Memory B cell (primary cell): Measurements from ENCODE around the gene MSMB.
A peak's percentile ranks its signal among the peaks of the same experiment; 100 is the strongest.
"Not testable (repeated sequence)": the region's sequence is repeated elsewhere in the genome, so short reads cannot be mapped to it uniquely, and the experiment has no call there.

ENCODE experiments used
- ATAC-seq: fragments of 150-1000 bp; cut with Tn5 transposase; 2 replicates; pipeline ENCODE4 v1.10.0; 2021; ENCODE audit warnings: low read depth, mild to moderate bottlenecking, moderate library complexity
- DNase-seq, 2 donors: peaks; one replicate each; pipeline ENCODE4 v3.0.0; 2022; ENCODE audit warnings: low spot score in 2 of 2
- H3K27ac Mint-ChIP-seq: one replicate; pipeline ENCODE4 v1.8.0; 2022; ENCODE audit warnings: mild to moderate bottlenecking, moderate library complexity, mixed read lengths
- H3K27me3 Mint-ChIP-seq: one replicate; pipeline ENCODE4 v1.8.0; 2022; ENCODE audit warnings: mixed read lengths
- H3K36me3 Mint-ChIP-seq: one replicate; pipeline ENCODE4 v1.8.0; 2022; ENCODE audit warnings: mild to moderate bottlenecking, mixed read lengths
- H3K4me1 Mint-ChIP-seq: one replicate; pipeline ENCODE4 v1.8.0; 2022; ENCODE audit warnings: mixed read lengths
- H3K4me3 Mint-ChIP-seq: one replicate; pipeline ENCODE4 v1.8.0; 2022; ENCODE audit warnings: mild to moderate bottlenecking, moderate library complexity, mixed read lengths
- H3K9me3 Mint-ChIP-seq: one replicate; pipeline ENCODE4 v1.8.0; 2022; ENCODE audit warnings: mixed read lengths

MSMB gene, protein sequence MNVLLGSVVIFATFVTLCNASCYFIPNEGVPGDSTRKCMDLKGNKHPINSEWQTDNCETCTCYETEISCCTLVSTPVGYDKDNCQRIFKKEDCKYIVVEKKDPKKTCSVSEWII

DNA sequence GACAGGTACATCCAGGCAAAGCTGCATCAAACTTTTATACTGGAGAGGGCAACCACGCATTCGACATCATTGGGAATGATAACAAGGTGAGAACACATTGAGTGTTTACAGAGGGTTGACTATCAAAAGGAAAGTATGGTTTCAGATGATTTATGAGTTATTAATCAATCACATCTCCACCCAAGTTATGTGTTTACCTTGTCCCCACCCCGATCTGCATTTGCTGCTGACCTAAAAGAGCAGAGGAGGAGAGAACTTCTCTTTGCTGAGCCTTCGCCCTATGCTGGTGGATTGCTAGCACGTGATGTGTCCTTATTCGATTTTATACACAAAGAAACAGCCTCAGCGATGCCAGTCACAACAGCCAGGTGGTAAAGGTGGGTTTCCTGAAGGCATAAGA, at the start of gene MSMB:
MSMB (minus strand) TSS at position 9 of the 400 bp plus-strand sequence. CDS start 32 bp downstream, outside the sequence.
- Mint-ChIP-seq H3K4me3 (no peak within 1 kb of the TSS), H3K36me3 (no peaks in the 10 kb centered on the region), H3K27ac (no peak within 1 kb of the TSS), H3K9me3 (no peaks in the 10 kb centered on the region), H3K27me3 (peaks cover 11% of the 10 kb centered on the region), H3K4me1 (no peaks in the 10 kb centered on the region)
- DNase-seq (no peak), ATAC-seq (no peak)

DNA sequence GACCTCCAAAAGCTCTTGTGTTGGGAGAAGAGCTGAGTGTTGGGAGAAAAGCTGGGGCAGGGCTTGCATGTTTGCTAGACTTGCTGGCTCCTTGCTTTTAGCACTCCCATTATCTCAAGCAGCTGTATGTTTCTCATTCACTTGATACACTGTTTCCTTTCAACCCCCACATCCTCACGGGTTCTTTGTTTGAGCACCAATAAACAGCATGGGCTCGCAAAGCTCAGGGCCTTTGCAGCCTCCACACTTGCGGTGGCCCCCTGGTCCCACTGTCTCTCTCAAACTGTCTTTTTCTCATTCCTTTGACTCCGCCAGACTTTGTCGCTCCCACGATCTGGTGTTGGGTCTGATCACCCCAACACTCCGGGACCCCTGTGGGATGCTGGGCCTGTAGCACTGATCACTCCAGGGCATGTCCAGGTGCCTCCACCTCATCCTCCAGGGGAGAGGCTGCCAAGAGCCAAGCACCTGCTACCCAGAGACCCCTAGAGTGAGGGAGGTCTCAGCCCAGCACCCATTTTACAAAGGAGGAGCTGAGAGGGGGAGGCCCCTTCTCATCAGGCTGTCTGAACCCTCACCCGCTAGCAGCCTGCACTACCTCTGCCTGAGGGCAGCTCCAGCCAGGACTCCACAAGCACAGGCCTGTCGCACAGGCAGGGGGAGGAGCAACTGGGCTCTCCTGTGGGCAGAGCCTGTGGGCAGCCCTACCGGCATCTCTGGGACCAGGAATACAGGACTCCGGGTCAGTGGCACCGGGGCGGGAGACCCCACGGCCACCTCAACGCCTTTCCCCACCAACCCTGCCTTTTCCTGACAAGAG, 49.1 kb upstream of the MSMB start:
- H3K9me3 Mint-ChIP-seq = no peaks in the 10 kb centered on the region
- H3K36me3 Mint-ChIP-seq = no peaks in the 10 kb centered on the region
- DNase-seq (no peak), ATAC-seq (no peak)
- no peak overlapping the region for H3K4me3 Mint-ChIP-seq
- H3K27me3 Mint-ChIP-seq = no peaks in the 10 kb centered on the region
- H3K4me1 Mint-ChIP-seq = peaks cover 10% of the 10 kb centered on the region
- H3K27ac Mint-ChIP-seq = no peak overlapping the region

DNA sequence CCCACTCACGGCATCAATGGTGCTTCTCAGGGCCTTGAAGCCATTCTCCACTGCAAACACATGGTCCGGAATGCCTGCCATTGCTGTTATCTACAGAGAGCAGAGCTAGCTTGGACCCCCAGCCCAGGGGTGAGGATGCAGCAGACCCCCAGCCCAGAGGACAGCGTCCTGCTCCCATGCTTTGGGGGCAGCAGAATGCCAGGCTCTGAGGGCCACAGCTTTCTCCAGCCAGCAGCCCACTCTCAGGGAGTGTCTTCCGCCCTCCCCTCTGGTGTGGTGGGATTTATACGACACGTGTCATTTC, 48.1 kb upstream of the MSMB start:
- DNase-seq (no peak), ATAC-seq (no peak)
- H3K27ac Mint-ChIP-seq = no peak overlapping the region
- H3K36me3 Mint-ChIP-seq = no peaks in the 10 kb centered on the region
- no peaks in the 10 kb centered on the region for H3K9me3 Mint-ChIP-seq
- peaks cover 10% of the 10 kb centered on the region for H3K4me1 Mint-ChIP-seq
- no peaks in the 10 kb centered on the region for H3K27me3 Mint-ChIP-seq
- no peak overlapping the region for H3K4me3 Mint-ChIP-seq

DNA sequence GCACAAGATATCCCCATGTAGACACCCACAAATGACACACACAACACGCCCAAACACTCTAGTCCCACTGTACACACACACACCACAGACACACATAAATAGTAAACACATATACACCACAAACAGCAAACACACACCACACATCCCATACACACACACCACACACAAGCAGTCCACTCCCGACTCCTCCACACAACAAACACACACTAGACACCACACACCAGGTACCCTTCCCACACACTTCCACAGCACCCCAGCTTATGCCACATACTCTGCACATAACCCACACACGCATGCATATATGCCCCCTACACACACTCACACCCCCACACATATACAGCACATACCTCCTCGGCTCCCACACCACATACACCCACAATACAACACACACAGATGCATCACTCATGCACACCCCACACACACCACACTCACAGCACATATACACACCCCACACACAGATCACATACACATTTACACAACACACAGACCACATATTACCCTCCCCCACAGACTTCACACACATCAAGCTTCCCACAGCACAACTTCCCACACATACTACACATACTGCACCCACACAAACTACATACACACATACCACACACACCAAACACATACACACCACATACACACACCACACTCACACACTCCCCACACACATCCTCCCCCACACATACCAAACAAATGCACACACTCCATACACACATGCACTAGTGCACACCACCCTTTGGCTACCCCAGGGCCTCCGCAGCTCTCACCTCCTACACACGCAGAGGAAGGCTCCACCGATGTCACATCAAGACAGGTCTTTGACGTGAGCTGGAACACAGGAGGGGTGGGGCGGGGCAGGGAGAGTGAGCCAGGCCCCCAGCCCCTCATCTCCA, 47.5 kb upstream of the MSMB start:
- not testable (repeated sequence) for H3K4me3 Mint-ChIP-seq, H3K36me3 Mint-ChIP-seq, H3K4me1 Mint-ChIP-seq, H3K27ac Mint-ChIP-seq, DNase-seq, H3K9me3 Mint-ChIP-seq, H3K27me3 Mint-ChIP-seq, ATAC-seq

DNA sequence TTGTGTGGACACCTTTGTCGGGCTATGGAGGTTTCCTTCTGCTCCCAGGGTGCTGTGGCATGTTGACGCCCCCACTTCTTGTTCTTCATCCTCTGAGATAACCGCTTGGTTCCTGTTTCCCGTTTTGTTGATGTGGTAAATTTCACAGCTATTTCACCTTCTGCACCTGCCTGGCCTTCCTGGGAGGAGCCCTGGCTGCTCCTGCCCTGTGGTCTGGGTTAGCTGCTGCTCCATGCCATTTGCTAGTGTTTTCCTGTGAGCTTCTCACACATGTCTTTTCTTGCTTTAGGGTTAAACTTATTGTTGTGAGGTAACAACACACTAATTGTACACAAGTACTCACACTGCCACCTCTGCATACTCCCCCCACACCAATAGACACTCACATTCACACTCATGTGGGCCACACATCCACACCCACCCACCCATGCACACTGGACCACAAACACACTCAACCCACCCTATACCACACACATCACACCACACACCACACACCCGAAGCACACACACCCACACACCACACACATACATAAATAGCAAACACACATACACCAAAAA, 46.5 kb upstream of the MSMB start:
- no peaks in the 10 kb centered on the region for H3K36me3 Mint-ChIP-seq
- peaks cover 10% of the 10 kb centered on the region for H3K4me1 Mint-ChIP-seq
- no peak overlapping the region for H3K4me3 Mint-ChIP-seq
- no peaks in the 10 kb centered on the region for H3K27me3 Mint-ChIP-seq
- no peaks in the 10 kb centered on the region for H3K9me3 Mint-ChIP-seq
- DNase-seq (no peak), ATAC-seq (peak; percentile 64)
- H3K27ac Mint-ChIP-seq = no peak overlapping the region

DNA sequence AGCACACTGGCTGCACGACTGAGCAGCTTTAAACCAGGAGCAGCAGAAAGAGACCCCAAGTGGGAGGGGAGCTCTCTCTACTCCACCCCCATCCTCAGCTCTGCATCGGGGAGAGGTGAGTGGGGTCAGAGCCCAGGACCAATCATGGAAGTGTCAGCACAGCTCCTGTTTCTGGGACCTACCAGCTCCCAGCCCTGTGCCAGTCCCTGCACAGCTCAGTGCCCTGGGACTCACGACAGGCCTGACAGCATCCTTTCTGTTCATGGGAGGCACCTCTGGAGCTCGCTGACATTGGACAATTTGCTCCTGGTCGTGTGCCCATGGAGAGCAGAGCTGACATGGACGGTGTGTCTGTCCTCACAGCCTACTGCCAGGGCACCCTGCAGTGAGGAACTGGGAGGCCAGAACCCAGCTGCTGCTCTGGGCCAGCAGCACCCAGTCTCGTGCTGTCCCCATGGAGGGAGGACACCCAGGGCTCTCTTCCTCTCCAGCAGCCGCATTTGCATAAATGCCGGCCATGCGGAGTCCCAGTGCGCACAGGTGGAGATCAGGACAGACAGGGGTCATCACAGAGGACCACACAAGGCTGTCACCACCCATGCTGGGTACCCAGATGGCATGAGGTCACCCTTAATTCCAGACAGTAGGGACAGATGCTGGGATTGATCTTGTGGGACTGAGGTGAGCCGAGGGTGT, 45.9 kb upstream of the MSMB start:
- Mint-ChIP-seq H3K36me3 (no peaks in the 10 kb centered on the region), H3K9me3 (no peaks in the 10 kb centered on the region), H3K4me1 (peaks cover 9% of the 10 kb centered on the region), H3K27ac (no peak overlapping the region), H3K4me3 (no peak overlapping the region), H3K27me3 (no peaks in the 10 kb centered on the region)
- peak; percentile 14 for ATAC-seq
- DNase-seq = peak in 1 of 2 donors; percentile 13

DNA sequence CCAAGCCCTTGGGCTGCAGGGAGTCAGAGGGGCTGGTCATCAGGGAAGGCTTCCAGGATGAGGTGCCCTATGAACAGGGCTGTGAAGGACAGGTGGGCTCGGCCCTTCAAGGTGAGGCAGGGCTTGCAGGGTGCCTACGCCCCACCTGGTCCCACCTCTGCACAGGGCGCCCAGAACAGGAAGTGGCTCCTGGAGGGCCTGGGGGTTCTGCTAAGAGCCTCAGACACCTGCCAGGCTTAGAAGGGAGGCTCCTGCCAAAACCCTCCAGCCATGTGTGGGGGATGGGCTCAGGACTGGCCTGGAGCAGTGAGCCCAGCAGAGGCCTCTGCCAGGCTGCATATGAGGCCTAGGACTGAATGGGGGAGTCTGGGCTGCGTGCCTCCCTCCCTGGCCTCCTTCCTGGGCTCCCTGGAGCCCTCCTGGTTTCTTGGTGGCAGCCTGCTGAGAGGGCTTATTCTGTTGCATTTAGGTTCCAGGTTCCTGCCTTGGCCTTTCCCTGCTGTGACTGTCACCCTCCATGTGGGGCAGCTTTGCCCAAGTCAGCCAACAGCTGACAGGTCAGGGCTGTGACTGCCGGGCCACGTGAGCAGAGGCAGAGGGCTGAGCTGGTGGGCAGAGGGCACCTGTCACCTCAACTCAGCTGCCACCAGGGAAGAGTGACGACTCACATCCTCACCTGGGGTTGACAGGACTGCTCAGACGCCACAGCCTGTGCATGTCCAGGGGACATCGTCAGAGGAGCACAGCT, 45.2 kb upstream of the MSMB start:
- Mint-ChIP-seq H3K4me1 (peaks cover 5% of the 10 kb centered on the region), H3K4me3 (no peak overlapping the region), H3K36me3 (no peaks in the 10 kb centered on the region), H3K27ac (no peak overlapping the region), H3K9me3 (no peaks in the 10 kb centered on the region), H3K27me3 (no peaks in the 10 kb centered on the region)
- ATAC-seq (peak; percentile 48), DNase-seq (no peak)

DNA sequence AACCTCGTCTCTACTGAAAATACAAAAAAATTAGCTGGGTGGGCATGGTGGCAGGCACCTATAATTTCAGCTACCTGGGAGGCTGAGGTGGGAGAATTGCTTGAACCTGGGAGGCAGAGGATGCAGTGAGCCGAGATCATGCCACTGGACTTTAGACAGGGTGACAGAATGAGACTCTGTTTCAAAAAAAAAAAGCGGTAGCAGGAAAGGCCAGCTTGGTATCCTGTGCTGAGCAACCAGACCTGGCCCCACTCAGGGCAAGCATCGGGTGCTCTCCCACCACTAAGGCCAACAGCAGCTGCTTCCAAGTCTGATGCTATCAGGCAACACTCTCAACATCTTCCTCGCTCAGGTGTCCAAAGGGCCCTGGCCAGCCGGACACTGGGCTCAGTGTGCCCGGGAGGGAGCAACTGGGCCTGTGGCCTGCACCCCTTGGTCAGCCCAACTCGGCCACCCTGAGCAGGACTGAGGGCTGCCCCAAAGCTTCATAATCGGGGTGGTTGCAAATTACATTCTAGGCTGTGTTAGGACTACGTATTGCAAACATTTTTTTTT, 44.3 kb upstream of the MSMB start:
- Mint-ChIP-seq H3K9me3 (no peaks in the 10 kb centered on the region), H3K36me3 (no peaks in the 10 kb centered on the region), H3K27ac (no peak overlapping the region), H3K4me1 (peaks cover 5% of the 10 kb centered on the region), H3K4me3 (no peak overlapping the region), H3K27me3 (no peaks in the 10 kb centered on the region)
- DNase-seq (no peak), ATAC-seq (no peak)

DNA sequence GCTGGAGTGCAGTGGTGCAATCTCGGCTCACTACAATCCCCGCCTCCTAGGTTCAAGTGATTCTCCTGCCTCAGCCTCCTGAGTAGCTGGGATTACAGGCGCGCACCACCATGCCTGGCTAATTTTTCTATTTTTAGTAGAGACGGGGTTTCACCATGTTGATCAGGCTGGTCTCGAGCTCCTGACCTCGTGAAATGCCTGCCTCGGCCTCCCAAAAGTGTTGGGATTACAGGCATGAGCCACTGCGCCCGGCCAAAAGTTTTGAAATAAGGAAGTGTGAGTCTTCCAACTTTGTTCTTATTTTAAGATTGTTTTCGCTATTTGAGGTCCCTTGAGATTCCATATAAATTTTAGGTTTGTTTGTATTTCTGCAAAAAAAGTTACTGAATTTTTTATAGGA, 41.3 kb upstream of the MSMB start:
- not testable (repeated sequence) for ATAC-seq, H3K27me3 Mint-ChIP-seq, H3K27ac Mint-ChIP-seq, H3K4me1 Mint-ChIP-seq, DNase-seq, H3K36me3 Mint-ChIP-seq, H3K9me3 Mint-ChIP-seq, H3K4me3 Mint-ChIP-seq

DNA sequence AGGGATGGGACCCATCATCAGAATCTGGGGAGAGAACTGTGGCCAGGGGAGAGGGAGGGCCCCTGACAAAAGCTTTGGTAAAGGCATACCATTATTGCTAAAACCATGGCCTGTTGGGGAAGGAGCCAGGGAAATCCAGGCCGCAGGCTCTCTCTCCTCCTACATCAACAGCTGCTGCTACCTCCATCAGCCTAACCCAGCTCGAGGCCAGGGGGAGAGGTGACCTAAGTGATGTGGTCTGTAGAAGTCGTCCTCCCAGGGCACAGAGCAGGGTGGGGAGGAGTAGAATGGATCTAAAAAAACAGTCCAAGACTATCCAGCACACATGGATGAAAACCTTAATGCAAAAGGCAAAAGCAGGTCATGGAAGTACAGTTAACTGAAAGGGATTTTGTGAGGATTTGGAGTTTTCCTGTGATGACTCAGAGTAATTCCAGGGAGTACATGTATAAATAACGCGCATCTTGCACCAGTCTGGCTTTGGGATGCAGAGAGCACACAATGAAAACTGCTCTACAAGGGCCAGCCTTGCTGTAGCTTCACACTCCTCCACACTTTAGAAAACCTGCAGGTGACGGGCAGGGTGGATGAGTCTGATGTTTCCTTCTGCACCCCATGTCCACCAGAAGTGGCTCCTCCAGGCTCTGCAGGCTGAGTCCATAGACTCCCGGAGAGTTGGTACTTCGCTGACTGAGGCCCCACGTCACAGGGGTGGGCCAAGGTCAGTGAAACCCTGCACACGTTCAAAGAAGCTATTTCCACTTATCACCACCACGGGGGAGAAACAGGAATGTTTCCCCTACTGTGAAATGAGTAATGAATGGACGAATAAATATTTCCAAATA, 38.5 kb upstream of the MSMB start:
- peaks cover 3% of the 10 kb centered on the region for H3K4me1 Mint-ChIP-seq

DNA sequence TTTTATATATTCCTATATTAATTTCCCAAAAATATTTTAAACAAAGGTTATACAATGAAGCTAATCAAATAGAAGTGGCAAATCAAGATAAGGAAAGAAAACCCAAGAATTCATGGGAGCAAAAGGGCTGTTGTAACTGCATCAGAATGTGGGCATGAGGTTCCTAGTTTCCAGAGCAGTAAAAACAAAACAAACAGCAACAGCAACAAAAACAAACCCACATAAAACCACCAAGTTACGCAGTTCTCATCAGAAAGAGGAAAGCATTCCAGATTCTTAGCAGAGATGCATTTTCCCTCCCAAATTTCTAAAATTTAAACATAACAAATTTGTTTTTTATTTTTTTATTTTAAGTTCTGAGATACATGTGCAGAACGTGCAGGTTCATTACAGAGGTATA, 34.8 kb upstream of the MSMB start:
- ATAC-seq = no peak
- no peaks in the 10 kb centered on the region for H3K36me3 Mint-ChIP-seq
- DNase-seq = no peak
- peaks cover 3% of the 10 kb centered on the region for H3K4me1 Mint-ChIP-seq
- no peak overlapping the region for H3K27ac Mint-ChIP-seq
- H3K4me3 Mint-ChIP-seq = no peak overlapping the region
- no peaks in the 10 kb centered on the region for H3K9me3 Mint-ChIP-seq
- peaks cover 2% of the 10 kb centered on the region for H3K27me3 Mint-ChIP-seq

More for the DNA sequence above, 38.5 kb upstream of the MSMB start:
- H3K27ac Mint-ChIP-seq = no peak overlapping the region
- no peak overlapping the region for H3K4me3 Mint-ChIP-seq
- no peaks in the 10 kb centered on the region for H3K9me3 Mint-ChIP-seq
- DNase-seq (no peak), ATAC-seq (no peak)
- no peaks in the 10 kb centered on the region for H3K27me3 Mint-ChIP-seq
- H3K36me3 Mint-ChIP-seq = no peaks in the 10 kb centered on the region

DNA sequence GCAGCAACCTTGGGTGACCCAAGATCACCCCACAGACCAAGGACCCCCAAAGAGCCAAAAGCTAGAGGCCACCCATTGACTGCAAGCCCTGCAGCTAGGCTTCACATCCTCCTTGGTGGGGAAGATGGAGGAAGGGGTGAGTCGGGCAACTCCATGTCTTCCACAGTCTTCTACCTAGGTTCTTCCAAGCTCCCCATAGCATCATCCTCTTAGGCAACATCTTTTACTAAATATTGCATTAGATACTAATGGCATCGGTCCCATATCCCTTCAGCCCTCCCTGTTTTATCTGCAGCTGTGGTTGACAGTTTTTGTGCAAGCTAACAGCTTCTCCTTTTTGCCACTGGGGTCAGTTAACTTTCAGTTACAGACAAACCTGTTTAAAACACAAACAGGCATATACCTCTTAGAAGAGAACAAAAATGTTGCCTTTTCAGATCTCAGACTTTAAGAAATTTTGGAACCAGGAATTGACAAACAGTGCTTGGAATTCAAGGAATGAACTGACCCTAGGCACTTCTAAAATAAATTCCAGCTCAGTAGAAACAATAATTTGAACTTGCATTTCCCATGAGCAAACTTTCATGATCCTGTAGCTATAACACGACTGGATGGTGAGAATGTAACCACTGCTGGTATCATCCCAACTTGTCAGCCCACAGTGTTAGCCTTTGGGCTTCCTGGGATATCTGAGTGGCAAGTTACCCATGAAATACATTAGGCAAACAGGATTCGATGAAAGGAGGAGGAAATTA, 33.9 kb upstream of the MSMB start:
- Mint-ChIP-seq H3K27me3 (peaks cover 3% of the 10 kb centered on the region), H3K36me3 (no peaks in the 10 kb centered on the region), H3K9me3 (no peaks in the 10 kb centered on the region), H3K27ac (no peak overlapping the region), H3K4me1 (peaks cover 3% of the 10 kb centered on the region), H3K4me3 (no peak overlapping the region)
- DNase-seq (no peak), ATAC-seq (no peak)
